ENCODE data around the gene PDE2A. TPM values are rescaled to one million over a fixed set of nuclear protein-coding genes. Genes with fewer than 3 reads are reported as not detected.

Gene PDE2A
- total RNA-seq, 1 experiment from 2014 or later = 0.74 TPM

DNA sequence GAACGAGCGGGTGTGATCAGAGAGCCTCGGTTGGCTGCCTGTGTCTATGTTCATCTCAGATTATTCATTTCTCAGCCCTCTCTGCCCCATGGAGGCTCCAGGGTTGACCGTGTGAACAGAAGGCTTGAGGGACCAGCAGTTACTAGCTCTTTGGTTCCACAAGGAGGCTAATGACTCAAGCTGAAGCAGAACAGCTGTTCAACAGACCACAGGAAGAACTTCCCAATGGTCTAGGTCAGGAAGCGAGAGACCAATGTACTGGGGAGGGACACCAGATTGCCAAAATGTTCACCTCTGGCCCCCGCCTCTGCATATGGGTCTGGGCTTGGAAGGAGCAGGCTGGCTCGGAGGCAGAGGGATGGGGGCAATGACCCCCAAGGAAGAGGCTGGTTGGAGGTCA, 14.7 kb upstream of the PDE2A start:
- DNase-seq (ENCODE audit: low read depth, low spot score) (no peak), ATAC-seq (no peak)
- intact Hi-C loops (cut with micrococcal nuclease; ENCODE audit: unreplicated experiment) (no loop called here), in situ Hi-C loops (cut with HindIII; ENCODE audit: low pct_unique_long_range_greater_than_20kb, low sequenced_read_pairs) (no loop called here)
- H3K9me3 ChIP-seq (ENCODE audit: control insufficient read depth, insufficient read depth, low read depth, low read length) = no peaks in the 10 kb centered on the region
- no peak overlapping the region for H3K27ac ChIP-seq (ENCODE audit: low read length)
- TF ChIP-seq POLR2AphosphoS5 (IDR thresholded peaks at IDR 0.05; ENCODE audit: low read depth, low read length) (no peak), SIN3A (IDR thresholded peaks at IDR 0.05; ENCODE audit: borderline replicate concordance, insufficient read depth, low read depth, low read length) (no peak), TCF7L2 (IDR thresholded peaks at IDR 0.05; ENCODE audit: low read depth, low read length) (no peak)
- POLR2A ChIA-PET = no interaction called here
- H3K27me3 ChIP-seq (ENCODE audit: control insufficient read depth, insufficient read depth, low read length) = no peaks in the 10 kb centered on the region
- no peak overlapping the region for H3K4me3 ChIP-seq (ENCODE audit: low read depth in 2 of 2, low read length in 2 of 2)
- peaks cover 3% of the 10 kb centered on the region; the same call in 1 of the 2 replicates for H3K4me1 ChIP-seq (ENCODE audit: control insufficient read depth, insufficient read depth, low read length)
- no peaks in the 10 kb centered on the region for H3K36me3 ChIP-seq (ENCODE audit: control insufficient read depth, insufficient read depth, low read length)
- CTCF ChIA-PET = no interaction called here
- no TSS peak for BruUV-seq (replicated peaks)

DNA sequence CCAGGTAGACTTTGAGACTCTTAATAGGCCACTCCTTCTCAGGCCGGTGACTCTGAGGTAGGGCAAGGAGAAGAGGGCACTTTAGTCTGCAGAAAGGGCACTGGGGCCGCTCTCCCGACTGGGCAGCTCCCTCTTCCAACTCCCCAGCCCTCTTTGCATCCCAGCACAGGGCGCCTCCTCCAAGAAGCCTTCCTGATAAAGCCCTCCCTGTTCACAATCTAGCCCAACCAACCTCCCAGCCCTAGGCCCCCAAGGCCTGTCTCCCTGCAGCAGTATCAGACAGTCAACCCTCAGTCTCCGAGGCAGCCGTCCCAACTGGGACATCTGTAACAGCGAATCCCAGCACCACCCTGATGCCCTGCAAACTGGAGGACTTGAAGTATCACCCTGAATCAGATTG, 14.3 kb upstream of the PDE2A start:
- CTCF ChIA-PET = interaction anchor here (0.5 kb wide), 1 partner anchor 663 kb away, joined by 3 read pairs; no protein-coding TSS in a partner anchor

More for the DNA sequence above, 14.3 kb upstream of the PDE2A start:
- POLR2A ChIA-PET = no interaction called here
- in situ Hi-C loops (cut with HindIII; ENCODE audit: low pct_unique_long_range_greater_than_20kb, low sequenced_read_pairs) = no loop called here
- Histone ChIP-seq H3K36me3 (ENCODE audit: control insufficient read depth, insufficient read depth, low read length) (no peaks in the 10 kb centered on the region; the same call in 1 of the 2 replicates), H3K4me1 (ENCODE audit: control insufficient read depth, insufficient read depth, low read length) (peaks cover 3% of the 10 kb centered on the region; the same call in 1 of the 2 replicates), H3K4me3 (ENCODE audit: low read depth in 2 of 2, low read length in 2 of 2) (no peak overlapping the region), H3K27ac (ENCODE audit: low read length) (no peak overlapping the region), H3K27me3 (ENCODE audit: control insufficient read depth, insufficient read depth, low read length) (no peaks in the 10 kb centered on the region), H3K9me3 (ENCODE audit: control insufficient read depth, insufficient read depth, low read depth, low read length) (no peaks in the 10 kb centered on the region)
- intact Hi-C loops (cut with micrococcal nuclease; ENCODE audit: unreplicated experiment) = no loop called here
- ATAC-seq (no peak), DNase-seq (ENCODE audit: low read depth, low spot score) (no peak)
- no peak for TF ChIP-seq TCF7L2 (IDR thresholded peaks at IDR 0.05; ENCODE audit: low read depth, low read length)
- TF ChIP-seq CTCF (IDR thresholded peaks at IDR 0.05) = no peak
- TF ChIP-seq SIN3A (IDR thresholded peaks at IDR 0.05; ENCODE audit: borderline replicate concordance, insufficient read depth, low read depth, low read length) = no peak
- no peak for TF ChIP-seq REST (IDR thresholded peaks at IDR 0.05; ENCODE audit: insufficient read depth in 1 of 2, low read depth in 2 of 2, low read length in 1 of 2)
- TF ChIP-seq POLR2AphosphoS5 (IDR thresholded peaks at IDR 0.05; ENCODE audit: low read depth, low read length) = no peak
- no TSS peak for BruUV-seq (replicated peaks)

Data from Panc1 (cell line).